Keratinocyte (primary cell): ENCODE data around the gene SLC1A6. TPM values are rescaled to one million over a fixed set of nuclear protein-coding genes. Genes with fewer than 3 reads are reported as not detected.

Source experiments
- DNase-seq: peaks from one replicate; pipeline ENCODE4 v3.0.0-alpha.2; 2011; ENCODE audit warnings: low read depth, missing footprints, low spot score
- FAIRE-seq: peaks from 2 replicates; lab custom pipeline; 2011; peaks lifted over from hg19 to GRCh38; lab: Jason Lieb, UNC
- H2AFZ ChIP-seq: 2 replicates; pipeline ENCODE4 v1.6.0; 2012; ENCODE audit warnings: low read length, control low read depth, inconsistent platforms; ENCODE audit not compliant: control insufficient read depth
- H3K27ac ChIP-seq: 2 replicates; pipeline ENCODE4 v1.5.1; 2011; ENCODE audit warnings: low read length; ENCODE audit not compliant: control insufficient read depth, insufficient read depth
- H3K27me3 ChIP-seq: 3 replicates; pipeline ENCODE4 v1.6.0; 2011; ENCODE audit warnings: low read length; ENCODE audit not compliant: control insufficient read depth, insufficient read depth; ENCODE audit errors: extremely low read depth
- H3K36me3 ChIP-seq, 2 experiments: 2 replicates in 1 of 2; 3 replicates in 1 of 2; pipeline ENCODE4 v1.5.1; 2011; ENCODE audit warnings: low read length in 2 of 2, mild to moderate bottlenecking in 1 of 2; ENCODE audit not compliant: control insufficient read depth in 2 of 2, insufficient read depth in 2 of 2; ENCODE audit errors: extremely low read depth in 1 of 2
- H3K4me1 ChIP-seq: 3 replicates; pipeline ENCODE4 v1.5.1; 2011; ENCODE audit warnings: low read length; ENCODE audit not compliant: control insufficient read depth, insufficient read depth; ENCODE audit errors: extremely low read depth
- H3K4me2 ChIP-seq: 3 replicates; pipeline ENCODE4 v1.6.0; 2011; ENCODE audit warnings: low read depth, low read length; ENCODE audit not compliant: control insufficient read depth, insufficient read depth; ENCODE audit errors: extremely low read depth
- H3K4me3 ChIP-seq, 3 experiments: fragments of 200-600 bp in 1 of 3; sonication (generic) in 1 of 3; 2 replicates in 2 of 3; 3 replicates in 1 of 3; pipeline ENCODE4 v1.5.1; 2011 to 2016; ENCODE audit warnings: low read length in 3 of 3, mild to moderate bottlenecking in 3 of 3, control low read depth in 2 of 3, inconsistent platforms in 1 of 3, low read depth in 1 of 3, mixed read lengths in 1 of 3, mixed run types in 1 of 3, moderate library complexity in 1 of 3; ENCODE audit not compliant: control insufficient read depth in 2 of 3, insufficient read depth in 2 of 3; ENCODE audit errors: extremely low read depth in 1 of 3
- H3K79me2 ChIP-seq: 2 replicates; pipeline ENCODE4 v1.6.0; 2012; ENCODE audit warnings: low read length; ENCODE audit not compliant: control insufficient read depth, insufficient read depth
- H3K9ac ChIP-seq: 3 replicates; pipeline ENCODE4 v1.6.0; 2011; ENCODE audit warnings: low read length; ENCODE audit not compliant: control insufficient read depth, insufficient read depth; ENCODE audit errors: extremely low read depth
- H3K9me1 ChIP-seq: 3 replicates; pipeline ENCODE4 v1.6.0; 2011; ENCODE audit warnings: low read length; ENCODE audit not compliant: control insufficient read depth, insufficient read depth; ENCODE audit errors: extremely low read depth
- H3K9me3 ChIP-seq: 2 replicates; pipeline ENCODE4 v1.5.1; 2012; ENCODE audit warnings: low read depth, low read length; ENCODE audit not compliant: control insufficient read depth
- H4K20me1 ChIP-seq: 3 replicates; pipeline ENCODE4 v1.6.0; 2011; ENCODE audit warnings: low read length; ENCODE audit not compliant: control insufficient read depth, insufficient read depth; ENCODE audit errors: extremely low read depth
- CTCF ChIP-seq, 3 experiments: IDR thresholded peaks in 1 of 3; conservative IDR thresholded peaks in 1 of 3; optimal IDR thresholded peaks in 1 of 3; 2 replicates in 2 of 3; 3 replicates in 1 of 3; pipeline versions ENCODE3 to v1.5.1; 2011; ENCODE audit warnings: low read length in 3 of 3, mild to moderate bottlenecking in 3 of 3, moderate library complexity in 2 of 3, control low read depth in 1 of 3, inconsistent platforms in 1 of 3; ENCODE audit not compliant: insufficient read depth in 2 of 3; ENCODE audit errors: extremely low read depth in 1 of 3
- EZH2 ChIP-seq: IDR thresholded peaks from one replicate; pipeline ENCODE4 v1.6.1; 2012; ENCODE audit warnings: inconsistent platforms, mild to moderate bottlenecking, low read length, moderate library complexity
- dilution Hi-C: fragments of 300-500 bp; cut with MboI; formaldehyde crosslinking; loops from one replicate; pipeline ENCODE4 v1.7.0; 2020; ENCODE audit warnings: low sequenced_read_pairs; ENCODE audit not compliant: extremely low pct_ligation_motif_present
- polyA plus RNA-seq, 5 experiments: library from polyadenylated mRNA; depleted of rRNA in 3 of 5; stranded (reverse) in 3 of 5; stranded (forward) in 1 of 5; unstranded in 1 of 5; fragments of >200 nt; gene quantifications; 1 replicate in 1 of 5; 2 replicates in 3 of 5; 3 replicates in 1 of 5; pipeline versions ENCODE4 v1.2.1 to v1.2.3, GENCODE V29; 2011 to 2012; ENCODE audit warnings: missing spikeins in 2 of 5, low read depth in 1 of 5, low replicate concordance in 1 of 5

Gene SLC1A6
- polyA plus RNA-seq, 1 donor (not counting 4 experiments of a cell fraction or from before 2014, with no cell fraction given): 0.96 TPM

DNA sequence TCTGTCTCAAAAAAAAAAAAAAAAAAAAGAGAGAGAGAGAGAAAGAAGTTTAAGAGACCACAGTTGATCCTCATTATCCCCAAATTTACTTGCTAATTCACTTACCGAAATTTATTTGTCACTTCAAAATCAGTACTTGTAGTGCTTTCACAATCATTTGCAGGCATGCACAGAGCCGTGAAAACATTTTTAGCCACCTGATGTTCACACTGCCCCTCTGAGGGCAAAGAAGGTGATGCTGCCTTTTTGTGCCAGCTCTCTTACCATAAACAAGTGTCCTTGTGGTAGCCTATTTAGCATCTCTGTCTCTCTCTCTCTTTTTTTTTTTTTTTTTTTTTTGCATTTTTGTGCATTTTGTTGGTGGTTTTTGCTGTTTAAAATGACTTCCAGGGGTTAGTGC is 45.6 kb upstream of the SLC1A6 start:
- no peak for DNase-seq
- H3K79me2 ChIP-seq: no peaks in the 10 kb centered on the region
- peaks cover 3% of the 10 kb centered on the region for H3K4me1 ChIP-seq
- no peaks in the 10 kb centered on the region for H3K36me3 ChIP-seq
- H3K4me3 ChIP-seq: no peak overlapping the region
- H4K20me1 ChIP-seq: no peaks in the 10 kb centered on the region
- no peaks in the 10 kb centered on the region for H3K9me3 ChIP-seq
- H3K9ac ChIP-seq: no peak overlapping the region
- no peak overlapping the region for H3K4me2 ChIP-seq
- no peak overlapping the region for H2AFZ ChIP-seq
- H3K27ac ChIP-seq: no peak overlapping the region
- TF ChIP-seq CTCF (optimal IDR thresholded peaks at IDR 0.05 in 1 of 3, IDR thresholded peaks at IDR 0.05 in 1 of 3, conservative IDR thresholded peaks at IDR 0.05 in 1 of 3; ENCODE audit: extremely low read depth in 1 of 3, insufficient read depth in 2 of 3, low read length in 3 of 3) (peak; percentile 40 to 71 (median 51)), EZH2 (no peak)
- H3K9me1 ChIP-seq: no peaks in the 10 kb centered on the region
- dilution Hi-C loops: no loop called here
- H3K27me3 ChIP-seq: no peaks in the 10 kb centered on the region
- no peak for FAIRE-seq

- Histone ChIP-seq H3K36me3 (no peaks in the 10 kb centered on the region), H4K20me1 (no peaks in the 10 kb centered on the region), H2AFZ (no peak overlapping the region), H3K79me2 (no peaks in the 10 kb centered on the region), H3K4me2 (no peak overlapping the region), H3K27me3 (no peaks in the 10 kb centered on the region), H3K4me3 (no peak overlapping the region), H3K4me1 (peaks cover 3% of the 10 kb centered on the region), H3K9me1 (no peaks in the 10 kb centered on the region), H3K9me3 (no peaks in the 10 kb centered on the region), H3K27ac (no peak overlapping the region), H3K9ac (no peak overlapping the region)
- FAIRE-seq (no peak), DNase-seq (no peak)
- dilution Hi-C loops: no loop called here
- TF ChIP-seq CTCF (optimal IDR thresholded peaks at IDR 0.05 in 1 of 3, IDR thresholded peaks at IDR 0.05 in 1 of 3, conservative IDR thresholded peaks at IDR 0.05 in 1 of 3; ENCODE audit: extremely low read depth in 1 of 3, insufficient read depth in 2 of 3, low read length in 3 of 3) (no peak), EZH2 (no peak)
These were observed 43.1 kb upstream of the SLC1A6 start for GRCh38 chr19:15022752-15023151.
